Stimulated activated CD8-positive, alpha-beta memory T cell treated with anti-CD3 and anti-CD28 coated beads, Interleukin-4, amount 100 ng/mL, for 1 hour (primary cell): ENCODE results near the gene GPR15LG.
"Not testable (repeated sequence)": the region's sequence is repeated elsewhere in the genome, so short reads cannot be mapped to it uniquely, and the experiment has no call there.

Experiments used
- DNase-seq, 2 donors: peaks; one replicate each; pipeline ENCODE4 v3.0.0-alpha.2; 2020; ENCODE audit warnings: low read depth in 2 of 2, low spot score in 1 of 2

The GPR15LG gene

DNA sequence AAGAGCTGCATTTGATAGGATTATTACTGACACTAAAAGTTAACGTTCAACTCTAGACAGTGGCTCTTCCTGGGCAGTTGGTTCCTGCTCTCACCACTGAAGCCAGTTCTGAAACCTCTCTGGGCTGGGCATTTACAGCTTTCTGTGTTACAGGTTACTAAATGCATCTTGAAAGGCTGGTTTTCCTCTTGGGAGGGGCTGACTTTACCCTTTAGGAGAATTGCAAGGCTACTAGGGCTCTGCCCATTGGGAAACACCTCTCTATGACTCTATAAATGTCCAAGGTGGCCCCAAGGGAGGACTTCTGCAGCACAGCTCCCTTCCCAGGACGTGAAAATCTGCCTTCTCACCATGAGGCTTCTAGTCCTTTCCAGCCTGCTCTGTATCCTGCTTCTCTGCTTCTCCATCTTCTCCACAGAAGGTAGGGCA is at the start of gene GPR15LG:
GPR15LG (plus strand) TSS at position 301 of the 429 bp plus-strand sequence; CDS start at position 352, 51 bp downstream.
- DNase-seq = no peak

DNA sequence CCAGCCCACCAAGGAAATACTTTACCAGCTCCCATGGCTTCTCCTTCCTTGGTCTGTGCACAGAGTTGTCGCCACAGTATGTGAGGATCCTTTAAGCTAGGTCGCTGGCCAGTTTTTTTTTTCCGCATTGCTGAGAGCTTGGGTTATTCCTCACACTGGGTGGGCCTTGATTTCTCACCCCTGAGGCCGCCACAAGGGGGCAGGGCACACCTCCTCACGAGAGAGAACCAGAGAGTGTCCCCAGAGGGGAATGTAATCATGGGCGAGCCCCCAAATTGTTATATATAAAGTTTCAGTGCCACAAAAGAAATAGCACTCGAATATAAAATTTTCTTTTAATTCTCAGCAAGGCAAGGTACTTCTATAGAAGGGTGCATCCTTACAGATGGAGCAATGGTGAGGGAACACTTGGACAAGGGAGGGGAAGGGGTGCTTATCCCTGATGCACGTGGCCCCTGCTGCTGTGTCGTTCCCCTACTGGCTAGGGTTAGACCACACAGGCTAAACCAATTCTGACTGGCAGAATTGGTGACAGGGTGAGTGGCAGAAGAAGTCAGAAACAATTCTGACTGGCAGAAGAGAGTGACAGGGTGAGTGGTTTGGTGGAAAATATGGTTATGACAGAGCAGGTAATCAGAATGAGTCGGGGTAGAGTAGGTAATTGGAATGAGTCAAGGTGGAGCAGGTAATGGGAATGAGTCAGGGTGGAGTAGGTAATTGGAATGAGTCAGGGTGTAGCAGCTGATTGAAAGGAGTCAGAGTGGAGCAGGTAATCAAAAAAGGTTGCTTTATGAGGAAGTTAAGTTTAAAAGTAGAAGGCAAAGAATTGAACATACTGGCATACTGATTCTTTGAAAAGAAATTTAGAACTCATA is 47.5 kb upstream of the GPR15LG start:
- not testable (repeated sequence) for DNase-seq

DNA sequence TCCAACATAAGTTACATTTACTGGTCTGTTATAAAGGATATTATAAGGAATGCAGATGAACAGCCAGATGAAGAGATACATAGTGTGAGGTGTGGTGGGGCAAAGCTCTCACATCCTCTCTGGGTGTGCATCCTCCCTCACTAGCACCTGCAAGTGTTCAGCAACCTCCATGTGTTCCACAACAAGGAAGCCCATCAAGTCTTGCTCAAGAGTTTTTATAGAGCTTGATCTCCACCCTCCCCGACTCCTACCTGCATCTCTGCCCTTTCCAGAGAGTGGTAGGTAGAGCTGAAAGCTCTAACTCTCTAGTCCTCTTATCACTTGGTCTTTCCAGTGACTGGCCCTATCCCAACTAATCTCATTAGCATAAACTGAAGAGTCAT is 46.8 kb upstream of the GPR15LG start:
- no peak for DNase-seq

DNA sequence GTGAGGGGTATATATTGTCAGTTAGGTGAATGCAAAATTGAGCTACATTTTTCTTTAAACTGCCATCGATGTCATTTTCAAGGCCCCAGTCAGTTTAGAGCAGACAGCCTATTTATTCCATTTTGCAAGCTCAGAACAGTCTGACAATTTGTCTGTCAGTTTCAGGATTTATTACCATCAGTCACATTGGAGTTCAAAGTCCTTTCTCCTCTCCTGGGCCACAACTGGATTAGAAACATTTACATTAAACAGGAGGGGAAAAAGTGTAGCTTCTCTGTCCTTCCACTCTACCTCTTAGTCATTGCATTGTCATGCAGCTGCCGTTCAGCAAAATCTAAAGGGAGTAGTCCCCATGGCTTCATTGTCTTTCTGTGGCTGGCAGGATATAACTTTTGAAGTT is 37.8 kb upstream of the GPR15LG start:
- no peak for DNase-seq

DNA sequence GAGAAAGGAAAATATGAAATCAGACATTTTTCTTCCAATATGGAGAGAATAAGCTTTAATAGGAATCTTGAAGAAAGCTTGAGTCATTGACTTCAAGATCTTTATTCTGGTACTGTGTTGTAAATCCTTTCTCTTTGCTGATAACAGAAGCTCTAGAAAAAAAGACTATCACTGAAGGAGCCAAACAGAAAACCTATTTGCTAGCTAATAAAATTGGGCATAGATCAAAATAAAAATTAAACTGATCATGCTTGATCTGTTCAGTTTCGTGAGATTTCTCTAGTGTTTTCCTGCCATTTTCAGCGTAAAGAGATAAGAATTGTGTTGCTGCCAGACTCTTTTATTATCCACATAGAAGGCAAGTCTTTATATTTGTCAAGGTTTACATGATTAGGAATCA is 35.8 kb upstream of the GPR15LG start:
- DNase-seq = no peak

DNA sequence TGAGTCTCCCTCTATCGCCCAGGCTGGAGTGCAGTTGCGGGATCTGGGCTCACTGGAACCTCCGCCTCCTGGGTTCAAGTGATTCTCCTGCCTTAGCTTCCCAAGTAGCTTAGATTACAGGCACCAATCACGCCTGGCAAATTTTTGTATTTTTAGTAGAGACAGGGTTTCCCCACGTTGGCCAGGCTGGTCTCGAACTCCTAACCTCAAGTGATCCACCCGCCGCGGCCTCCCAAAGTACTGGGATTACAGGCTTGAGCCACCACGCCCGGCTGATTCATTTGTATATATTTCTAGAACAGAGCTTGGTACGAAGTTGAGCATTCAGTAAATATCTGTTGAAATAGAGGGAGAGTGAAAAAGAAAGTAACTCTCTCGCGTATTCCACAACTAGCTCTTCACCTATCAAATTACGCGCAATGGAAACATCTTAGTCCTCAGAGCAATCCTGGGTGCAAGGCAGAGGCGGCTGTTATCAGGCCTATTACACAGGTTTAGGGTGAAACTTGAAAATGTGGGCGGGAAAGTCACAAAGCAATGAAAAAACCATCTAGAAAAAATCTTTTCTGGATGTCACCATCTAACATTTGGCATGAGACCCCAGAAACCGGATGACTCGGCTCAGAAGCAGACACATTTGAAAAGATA is 35.0 kb upstream of the GPR15LG start:
- DNase-seq = no peak

DNA sequence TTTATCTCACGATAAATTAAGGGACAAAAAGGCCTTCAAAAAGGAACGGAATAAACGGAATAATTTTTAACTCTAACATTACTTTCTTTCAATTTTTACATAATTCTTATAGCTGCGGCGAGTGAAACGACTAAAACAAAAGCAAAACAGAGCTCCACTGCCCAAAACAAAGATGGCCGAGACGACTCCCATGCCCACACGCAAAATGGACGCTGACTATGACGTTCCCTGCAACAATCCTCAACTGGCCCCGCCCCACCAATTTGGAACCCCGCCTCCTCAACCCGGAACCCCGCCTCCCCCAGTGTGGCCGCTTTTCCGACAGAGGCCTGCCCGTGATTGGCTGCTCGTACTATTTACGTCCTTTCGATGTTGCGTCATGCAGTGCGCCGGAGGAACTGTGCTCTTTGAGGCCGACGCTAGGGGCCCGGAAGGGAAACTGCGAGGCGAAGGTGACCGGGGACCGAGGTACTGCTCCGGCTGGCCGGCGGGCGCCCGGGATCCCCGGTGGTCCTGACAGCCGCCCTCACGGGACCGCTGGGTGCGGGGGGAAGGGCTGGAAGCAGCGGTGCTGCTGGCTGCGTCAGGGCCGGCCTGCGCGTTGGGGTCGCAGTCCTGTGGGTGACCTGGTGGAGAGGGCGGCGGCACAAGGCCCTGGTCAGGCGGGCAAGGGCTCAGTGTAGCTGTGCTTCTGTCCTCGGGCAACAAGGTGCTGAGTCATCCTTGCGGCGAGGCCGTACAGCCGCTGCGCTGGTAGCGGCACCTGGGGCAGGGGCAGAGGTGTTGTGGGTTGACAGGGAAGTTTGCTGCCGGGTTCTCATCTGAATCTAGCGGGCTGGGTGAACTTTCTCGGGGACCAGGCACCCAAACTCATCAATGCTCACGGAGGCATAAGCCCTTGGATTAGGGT is 34.2 kb upstream of the GPR15LG start, which contains the start of gene GHITM:
GHITM (plus strand) TSS at position 384 of the 910 bp plus-strand sequence. CDS start 1,992 bp downstream, outside the sequence.
- DNase-seq = peak; percentile 99

DNA sequence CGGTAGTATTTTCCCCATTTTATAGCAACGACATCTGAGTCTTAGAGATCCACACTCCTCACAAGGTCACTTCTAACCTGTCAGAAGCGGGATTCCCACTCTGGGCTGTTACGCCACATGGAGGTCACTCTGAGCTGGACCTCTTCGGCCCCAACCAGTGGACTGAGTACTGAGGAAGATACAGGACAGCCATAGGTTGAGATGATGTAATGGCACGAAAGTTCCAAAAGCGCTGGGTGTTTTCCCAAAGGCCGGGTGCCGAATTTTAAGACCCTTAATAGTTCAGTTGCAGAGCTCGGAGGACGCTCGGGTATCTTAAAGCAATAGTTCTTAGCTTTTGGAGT is 33.6 kb upstream of the GPR15LG start:
- no peak for DNase-seq

DNA sequence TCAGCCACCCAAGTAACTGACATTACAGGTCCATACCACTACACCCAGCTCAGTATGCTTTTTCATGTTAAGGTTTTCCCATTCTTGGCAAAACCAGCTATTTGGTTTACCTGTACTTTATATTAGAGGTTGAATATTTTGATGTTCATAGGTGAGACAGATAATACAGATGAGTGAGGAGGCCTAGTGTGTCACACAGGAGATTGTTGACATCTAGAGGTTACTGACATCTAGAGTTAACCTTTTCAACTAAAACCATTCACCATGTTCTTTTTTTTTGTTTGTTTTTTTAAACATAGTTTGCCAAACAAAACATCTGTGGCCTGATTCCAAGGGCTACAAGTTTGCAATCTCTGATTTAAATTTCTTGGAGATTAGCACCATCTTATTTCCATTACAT is 26.3 kb upstream of the GPR15LG start:
- no peak for DNase-seq

DNA sequence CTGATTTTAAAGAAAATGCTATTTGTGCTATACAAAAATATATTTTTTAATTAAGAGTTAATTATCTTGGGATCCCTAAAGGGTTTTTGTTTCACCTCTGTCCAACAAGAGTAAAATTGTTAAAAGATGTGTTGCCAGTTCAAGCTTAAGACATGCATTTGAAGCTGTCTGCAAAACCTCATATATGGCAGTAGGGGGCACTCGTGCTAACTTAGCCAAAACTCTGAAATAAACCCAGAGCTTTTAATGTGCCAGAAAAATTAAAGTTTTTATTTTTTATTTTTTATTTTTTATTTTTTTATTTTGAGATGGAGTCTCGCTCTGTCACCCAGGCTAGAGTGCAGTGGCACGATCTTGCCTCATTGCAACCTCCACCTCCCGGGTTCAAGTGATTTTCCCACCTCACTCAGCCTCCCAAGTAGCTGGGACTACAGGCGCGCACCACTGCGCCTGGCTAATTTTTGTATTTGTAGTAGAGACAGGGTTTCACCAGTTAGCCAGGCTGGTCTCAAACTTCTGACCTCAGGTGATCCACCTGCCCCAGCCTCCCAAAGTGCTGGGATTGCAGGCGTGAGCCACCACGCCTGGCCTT is 25.5 kb upstream of the GPR15LG start:
- not testable (repeated sequence) for DNase-seq

DNA sequence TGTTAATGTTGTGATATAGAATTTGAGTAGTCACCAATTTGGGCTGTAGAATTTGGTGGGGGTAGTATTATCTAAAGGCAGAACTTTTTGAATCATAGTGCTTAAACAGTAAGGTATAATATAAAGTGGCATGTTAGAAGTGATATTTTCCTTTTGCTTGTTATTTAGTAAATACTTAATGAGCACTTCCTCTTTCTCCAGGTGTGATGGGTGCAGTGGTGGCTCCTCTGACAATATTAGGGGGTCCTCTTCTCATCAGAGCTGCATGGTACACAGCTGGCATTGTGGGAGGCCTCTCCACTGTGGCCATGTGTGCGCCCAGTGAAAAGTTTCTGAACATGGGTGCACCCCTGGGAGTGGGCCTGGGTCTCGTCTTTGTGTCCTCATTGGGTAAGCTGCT is 23.7 kb upstream of the GPR15LG start:
- no peak for DNase-seq

DNA sequence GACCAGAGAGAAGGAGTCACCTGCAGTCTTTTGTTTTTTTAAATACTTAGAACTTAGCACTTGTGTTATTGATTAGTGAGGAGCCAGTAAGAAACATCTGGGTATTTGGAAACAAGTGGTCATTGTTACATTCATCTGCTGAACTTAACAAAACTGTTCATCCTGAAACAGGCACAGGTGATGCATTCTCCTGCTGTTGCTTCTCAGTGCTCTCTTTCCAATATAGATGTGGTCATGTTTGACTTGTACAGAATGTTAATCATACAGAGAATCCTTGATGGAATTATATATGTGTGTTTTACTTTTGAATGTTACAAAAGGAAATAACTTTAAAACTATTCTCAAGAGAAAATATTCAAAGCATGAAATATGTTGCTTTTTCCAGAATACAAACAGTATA is 20.8 kb upstream of the GPR15LG start:
- no peak for DNase-seq

DNA sequence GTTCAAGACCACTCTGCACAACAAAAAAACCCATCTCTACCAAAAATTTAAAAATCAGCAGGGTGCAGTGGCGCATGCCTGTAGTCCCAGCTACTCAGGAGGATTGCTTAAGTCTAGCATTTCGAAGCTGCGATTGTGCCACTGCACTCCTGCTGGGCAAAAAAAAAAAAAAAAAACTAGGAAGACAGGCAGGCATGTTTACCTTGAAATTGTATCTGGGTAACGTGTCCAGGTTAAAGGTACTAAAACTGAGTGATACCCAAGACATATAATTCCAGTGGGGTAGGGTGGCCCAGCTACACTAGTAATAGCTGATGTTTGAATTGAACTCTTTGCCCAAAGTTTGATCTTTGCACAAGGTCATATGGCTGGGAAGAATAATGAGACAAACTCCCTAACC is 18.1 kb upstream of the GPR15LG start:
- DNase-seq = no peak

DNA sequence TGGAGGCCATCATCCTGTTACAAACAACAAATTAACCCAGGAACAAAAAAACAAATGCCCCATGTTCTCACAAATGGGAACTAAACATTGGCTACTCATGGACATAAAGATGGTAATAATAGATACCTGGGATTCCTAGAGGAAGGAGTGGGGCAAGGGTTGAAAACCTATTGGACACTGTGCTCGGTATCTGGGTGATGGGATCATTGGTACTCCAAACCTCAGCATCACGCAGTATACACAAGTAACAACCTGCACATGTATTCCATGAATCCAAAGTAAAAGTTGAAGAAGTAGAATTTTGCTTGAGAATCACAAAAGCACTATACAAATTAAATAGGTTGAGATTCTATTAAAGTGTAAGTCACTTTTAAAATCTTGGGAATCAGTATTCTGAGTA is 17.6 kb upstream of the GPR15LG start:
- no peak for DNase-seq

DNA sequence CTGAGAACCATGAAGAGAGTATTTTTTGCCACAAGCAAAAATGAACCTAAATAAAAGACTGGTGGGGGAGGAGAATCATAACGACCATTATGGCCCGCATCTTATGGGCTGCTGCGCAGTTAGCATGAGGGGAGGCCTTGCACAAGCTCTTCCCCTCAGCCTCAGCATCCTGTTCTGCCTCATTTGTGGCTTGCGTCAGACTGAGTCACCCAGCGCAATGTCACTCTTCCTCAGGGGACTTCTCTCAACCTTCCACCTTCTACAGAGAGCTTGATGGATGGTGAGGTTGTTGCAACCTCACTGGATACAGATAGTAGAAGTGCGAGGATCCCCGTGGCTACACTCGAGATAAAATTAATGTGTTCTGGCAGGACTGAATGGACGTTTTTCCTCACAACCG is 16.8 kb upstream of the GPR15LG start:
- no peak for DNase-seq

DNA sequence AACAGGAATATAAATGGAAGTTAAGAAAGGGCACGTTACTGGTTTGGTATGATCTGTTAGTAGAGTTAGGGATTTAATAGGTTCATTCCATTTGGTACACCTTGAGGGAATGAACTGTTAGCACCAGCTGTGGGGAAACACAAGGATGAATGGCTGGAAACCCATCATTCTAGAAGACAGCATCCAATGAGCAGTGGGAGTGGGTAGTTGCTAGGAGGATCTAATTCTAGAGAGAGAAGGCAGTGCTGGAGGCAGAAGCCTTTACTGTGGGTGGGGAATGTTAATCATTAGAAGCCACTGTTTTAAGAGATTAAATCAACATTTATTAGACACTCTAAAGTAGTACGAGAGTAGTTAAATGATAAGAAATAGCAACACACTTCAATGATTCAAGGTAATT is 15.5 kb upstream of the GPR15LG start:
- DNase-seq = no peak

DNA sequence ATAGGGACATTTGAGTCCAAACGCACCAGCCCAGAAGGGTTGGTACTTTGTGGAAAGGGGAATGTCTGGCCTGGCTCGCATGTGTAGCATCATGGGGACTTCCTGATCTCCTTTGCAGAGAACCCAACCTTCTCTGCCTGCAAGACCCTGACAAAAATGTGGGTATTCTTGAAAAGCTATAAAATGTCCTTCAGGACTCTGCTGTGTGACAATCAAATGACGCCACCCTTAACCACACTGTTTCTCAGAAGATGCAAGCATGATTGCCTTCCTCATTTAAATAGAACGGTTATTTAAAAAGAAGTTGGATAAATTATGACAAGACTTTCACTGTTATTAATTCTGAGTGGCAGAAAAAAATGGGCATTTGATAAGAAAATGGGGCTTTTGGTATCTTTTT is 15.1 kb upstream of the GPR15LG start:
- DNase-seq = no peak

DNA sequence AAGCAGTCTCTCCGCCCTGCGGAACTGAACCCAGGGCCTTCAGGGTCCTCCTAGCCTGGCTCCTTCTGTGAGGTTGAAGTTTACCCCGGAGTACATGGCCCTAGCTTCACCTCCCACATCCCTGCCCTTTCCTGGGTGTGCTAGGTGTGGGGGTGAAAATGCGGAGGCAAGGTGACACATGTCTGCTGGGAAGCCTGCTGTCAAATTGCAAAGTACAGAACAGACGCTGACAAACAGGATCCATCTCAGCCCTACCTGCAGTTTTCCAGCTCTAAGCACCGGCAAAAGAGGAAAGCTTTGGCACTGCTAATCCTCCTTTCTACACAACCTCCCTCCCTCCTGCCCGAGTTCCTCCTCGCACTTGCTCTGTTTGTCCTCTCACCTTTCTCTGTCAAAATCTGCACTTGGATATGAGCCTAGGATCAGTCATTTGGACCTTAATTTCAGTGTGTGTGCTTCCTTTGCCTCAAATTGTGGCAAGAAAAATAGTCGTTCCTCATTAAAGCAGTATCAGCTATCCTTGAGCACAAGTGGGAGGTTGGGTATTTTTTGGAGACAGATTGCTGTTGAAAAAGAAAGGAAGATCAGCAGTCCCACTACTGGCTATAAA is 14.4 kb upstream of the GPR15LG start:
- no peak for DNase-seq

DNA sequence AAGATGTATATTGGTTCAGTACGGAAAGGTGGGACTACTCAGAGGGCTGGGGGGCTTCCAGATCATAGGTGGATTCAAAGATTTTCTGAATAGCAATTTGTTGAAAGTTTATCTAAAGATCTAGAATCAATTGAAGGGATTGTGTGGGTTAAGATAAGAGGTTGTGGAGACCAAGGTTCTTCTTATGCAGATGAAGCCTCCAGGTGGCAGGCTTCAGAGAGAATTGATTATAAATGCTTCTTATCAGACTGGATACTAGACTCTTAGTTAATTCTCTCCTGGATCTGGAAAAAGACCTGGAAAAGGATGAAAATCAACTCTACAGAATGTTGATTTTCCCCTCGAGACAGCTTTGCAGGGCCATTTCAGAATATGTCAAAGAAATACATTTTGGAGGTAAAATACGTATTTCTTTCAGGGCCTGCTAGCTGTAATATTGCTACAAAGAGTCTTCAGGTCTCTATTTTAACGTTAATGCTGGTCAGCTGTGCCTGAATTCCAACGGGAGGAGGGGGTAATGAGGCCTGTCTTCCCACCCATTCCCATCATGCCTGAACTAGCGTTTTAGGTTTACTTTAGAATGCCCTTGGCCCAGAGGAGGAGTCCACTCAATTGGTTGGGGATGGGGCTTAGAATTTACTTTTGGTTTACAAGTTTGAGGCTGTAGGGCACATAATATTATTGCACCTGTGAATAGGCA is 12.8 kb upstream of the GPR15LG start:
- no peak for DNase-seq

DNA sequence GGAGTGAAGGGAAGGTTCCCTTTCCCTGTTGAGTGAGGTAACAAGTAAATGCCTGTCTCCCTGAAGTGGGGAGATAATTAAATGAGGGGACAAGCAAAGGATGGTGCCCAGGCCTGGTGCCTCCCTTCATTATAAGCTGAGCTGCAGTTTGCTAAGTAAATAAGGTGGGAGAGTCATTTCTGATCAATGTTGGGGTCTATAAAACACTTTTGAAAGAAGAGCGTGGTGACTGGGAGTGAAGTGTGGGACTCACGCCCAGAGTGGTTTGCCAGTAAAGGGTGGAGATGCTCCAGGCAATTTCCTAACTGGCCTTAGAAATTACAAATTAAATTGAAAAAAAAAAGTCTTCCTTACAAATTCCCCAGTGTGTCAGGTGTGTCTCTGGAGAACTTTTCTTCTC is 9.6 kb upstream of the GPR15LG start:
- no peak for DNase-seq
